Body of pancreas (tissue), 4 donors: ENCODE measurements around the gene CDC5L. TPM values are rescaled to one million over a fixed set of nuclear protein-coding genes. Genes with fewer than 3 reads are reported as not detected.
A peak's percentile ranks its signal among the peaks of the same experiment; 100 is the strongest.

Source experiments
- ATAC-seq: fragments of 150-250 bp; one replicate; pipeline ENCODE4 v1.9.1; 2016
- DNase-seq, 4 donors: peaks; one replicate each; pipeline ENCODE4 v3.0.0-alpha.2; 2019
- H3K27ac ChIP-seq, 4 donors: fragments of 200-600 bp; sonication (generic); 1 replicate in 3 of 4; 2 replicates in 1 of 4; pipeline versions ENCODE4 v1.5.1 to v1.6.1; 2016 to 2019; ENCODE audit warnings: mild to moderate bottlenecking in 1 of 4, mixed read lengths in 1 of 4, moderate library complexity in 1 of 4
- H3K27me3 ChIP-seq, 2 donors: fragments of 200-600 bp; sonication (generic); one replicate each; pipeline ENCODE4 v1.6.0; 2016; ENCODE audit warnings: mild to moderate bottlenecking in 1 of 2
- H3K36me3 ChIP-seq, 2 donors: fragments of 200-600 bp; sonication (generic); replicated peaks in 1 of 2; 2 replicates each; pipeline ENCODE4 v1.5.1; 2016; ENCODE audit warnings: low read depth in 2 of 2; ENCODE audit not compliant: insufficient read depth in 1 of 2
- H3K4me1 ChIP-seq: fragments of 200-600 bp; sonication (generic); one replicate; pipeline ENCODE4 v1.6.0; 2016
- H3K4me3 ChIP-seq, 2 donors: fragments of 200-600 bp; sonication (generic); 1 replicate in 1 of 2; 2 replicates in 1 of 2; pipeline ENCODE4 v1.5.1; 2016 to 2019
- H3K9me3 ChIP-seq, 3 donors: fragments of 200-600 bp; sonication (generic); 1 replicate in 2 of 3; 2 replicates in 1 of 3; pipeline ENCODE4 v1.5.1; 2016
- POLR2A ChIP-seq, 3 donors: fragments of 450-650 bp; IDR thresholded peaks; one replicate each; pipeline ENCODE4 v1.6.1; 2016; ENCODE audit warnings: antibody characterized with exemption in 3 of 3, mild to moderate bottlenecking in 2 of 3
- WGBS, 2 donors: methylation state at CpG; one replicate each; pipeline ENCODE4 v1.1.5; 2017; 5-methylcytosine and 5-hydroxymethylcytosine counted together
- intact Hi-C: fragments of 100-400 bp; cut with DNase I; formaldehyde crosslinking; loops from one replicate; pipeline ENCODE4 v1.15.1; 2023
- total RNA-seq, 2 donors: library from RNA; depleted of rRNA; stranded (reverse); fragments of >200 nt; gene quantifications; one replicate each; pipeline ENCODE4 v1.1.0, GENCODE V29; 2016
- TF ChIP-seq, protein P1 (sequence below), 7 experiments: fragments of 450-650 bp in 4 of 7; fragments of 200-600 bp in 3 of 7; sonication (generic) in 3 of 7; IDR thresholded peaks; one replicate each; pipeline ENCODE4 v1.5.1; 2016 to 2019; ENCODE audit warnings: antibody characterized with exemption in 7 of 7

Gene CDC5L
- total RNA-seq, 2 donors from 2014 or later = 10.2 to 11.2 TPM

DNA sequence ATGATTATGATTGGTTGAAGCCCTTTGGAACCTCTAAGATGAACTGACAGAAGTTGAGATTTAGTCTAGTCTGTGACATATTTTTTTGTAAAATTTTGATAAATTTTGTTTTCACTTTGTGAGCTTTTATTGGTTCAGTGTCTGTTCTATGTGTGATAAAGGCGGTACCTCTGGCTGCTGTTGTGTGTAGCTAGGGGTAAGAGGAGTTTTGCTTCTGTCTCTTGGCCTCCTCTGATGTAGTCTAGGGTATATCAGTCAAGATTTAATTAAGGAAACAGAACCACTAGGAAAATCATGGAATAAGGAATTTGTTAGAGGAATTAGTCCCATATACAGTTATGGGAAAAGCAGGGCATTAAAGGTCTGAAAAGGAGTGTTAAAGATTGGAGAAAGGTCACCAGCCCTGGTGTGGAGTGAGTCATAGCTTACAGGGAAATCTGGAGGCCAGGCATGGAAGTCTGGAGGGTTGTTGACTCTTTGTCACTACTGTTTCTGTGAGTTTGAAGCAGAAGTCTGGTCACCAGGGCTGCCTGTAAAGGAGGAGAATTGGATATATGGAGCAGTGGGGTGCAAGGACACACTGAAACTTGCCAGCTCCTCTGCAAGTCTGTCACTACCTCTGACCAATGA lies 28.5 kb downstream of the CDC5L start:
- WGBS, 2 donors = 64 to 76% methylated on average over 1 of the region's 1 CpG
- intact Hi-C loops = no loop called here
- no peaks in the 10 kb centered on the region for H3K27me3 ChIP-seq
- TF ChIP-seq, protein P1, sequence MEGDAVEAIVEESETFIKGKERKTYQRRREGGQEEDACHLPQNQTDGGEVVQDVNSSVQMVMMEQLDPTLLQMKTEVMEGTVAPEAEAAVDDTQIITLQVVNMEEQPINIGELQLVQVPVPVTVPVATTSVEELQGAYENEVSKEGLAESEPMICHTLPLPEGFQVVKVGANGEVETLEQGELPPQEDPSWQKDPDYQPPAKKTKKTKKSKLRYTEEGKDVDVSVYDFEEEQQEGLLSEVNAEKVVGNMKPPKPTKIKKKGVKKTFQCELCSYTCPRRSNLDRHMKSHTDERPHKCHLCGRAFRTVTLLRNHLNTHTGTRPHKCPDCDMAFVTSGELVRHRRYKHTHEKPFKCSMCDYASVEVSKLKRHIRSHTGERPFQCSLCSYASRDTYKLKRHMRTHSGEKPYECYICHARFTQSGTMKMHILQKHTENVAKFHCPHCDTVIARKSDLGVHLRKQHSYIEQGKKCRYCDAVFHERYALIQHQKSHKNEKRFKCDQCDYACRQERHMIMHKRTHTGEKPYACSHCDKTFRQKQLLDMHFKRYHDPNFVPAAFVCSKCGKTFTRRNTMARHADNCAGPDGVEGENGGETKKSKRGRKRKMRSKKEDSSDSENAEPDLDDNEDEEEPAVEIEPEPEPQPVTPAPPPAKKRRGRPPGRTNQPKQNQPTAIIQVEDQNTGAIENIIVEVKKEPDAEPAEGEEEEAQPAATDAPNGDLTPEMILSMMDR (IDR thresholded peaks at IDR 0.05) = no peak
- TF ChIP-seq POLR2A (IDR thresholded peaks at IDR 0.05) = no peak
- DNase-seq (peak in 3 of 4 donors; percentile 17 to 75 (median 41)), ATAC-seq (peak; percentile 83)
- no peak overlapping the region for H3K4me3 ChIP-seq
- peaks cover 8 to 12% of the 10 kb centered on the region in 2 donors for H3K36me3 ChIP-seq
- peaks cover 17% of the 10 kb centered on the region for H3K4me1 ChIP-seq
- no peaks in the 10 kb centered on the region for H3K9me3 ChIP-seq
- peak overlapping the region in 3 of 4 donors; percentile 14 to 65 (median 55) for H3K27ac ChIP-seq

DNA sequence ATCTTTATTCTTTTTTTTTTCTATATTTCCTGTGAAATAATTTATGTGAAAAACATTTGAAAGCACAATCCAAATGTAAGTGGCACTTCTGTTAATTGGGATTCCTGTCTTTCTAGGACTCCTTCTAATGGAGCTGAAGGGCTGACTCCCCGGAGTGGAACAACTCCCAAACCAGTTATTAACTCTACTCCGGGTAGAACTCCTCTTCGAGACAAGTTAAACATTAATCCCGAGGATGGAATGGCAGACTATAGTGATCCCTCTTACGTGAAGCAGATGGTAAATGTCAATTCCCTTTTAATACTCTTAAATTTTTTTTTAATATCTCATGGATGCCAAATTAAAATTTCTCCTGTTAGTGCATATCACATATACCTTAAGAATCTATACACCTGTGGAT lies 35.0 kb downstream of the CDC5L start:
- Histone ChIP-seq H3K27me3 (no peaks in the 10 kb centered on the region), H3K4me1 (peaks cover 10% of the 10 kb centered on the region), H3K36me3 (peaks cover 17 to 22% of the 10 kb centered on the region in 2 donors), H3K4me3 (no peak overlapping the region), H3K9me3 (no peaks in the 10 kb centered on the region), H3K27ac (no peak overlapping the region)
- no peak for TF ChIP-seq POLR2A (IDR thresholded peaks at IDR 0.05)
- TF ChIP-seq, protein P1 (IDR thresholded peaks at IDR 0.05) = no peak
- 24 to 36% methylated on average over 5 of the region's 5 CpGs for WGBS, 2 donors
- intact Hi-C loops = no loop called here
- ATAC-seq (no peak), DNase-seq (no peak)

DNA sequence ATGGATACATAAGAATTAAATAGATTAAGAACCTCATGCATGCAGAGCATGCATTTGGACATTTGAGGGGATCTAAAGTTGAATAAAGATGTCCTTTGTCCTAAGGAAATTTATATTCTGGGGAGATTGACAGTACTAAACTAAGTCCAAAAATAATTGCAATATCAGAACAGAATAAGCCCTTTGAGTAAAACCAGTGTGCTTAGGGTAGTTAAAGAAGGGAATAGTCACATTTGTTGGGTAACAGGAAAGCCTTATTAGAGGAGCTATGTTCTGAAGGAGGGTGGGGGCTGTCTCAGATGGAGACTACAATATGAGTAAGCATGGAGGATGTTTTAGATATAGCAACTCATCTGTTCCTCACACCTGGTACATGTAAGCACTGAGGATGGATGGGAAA lies 35.8 kb downstream of the CDC5L start:
- intact Hi-C loops = no loop called here
- no peaks in the 10 kb centered on the region for H3K27me3 ChIP-seq
- H3K4me3 ChIP-seq = no peak overlapping the region
- peaks cover 17 to 22% of the 10 kb centered on the region in 2 donors for H3K36me3 ChIP-seq
- TF ChIP-seq POLR2A (IDR thresholded peaks at IDR 0.05) = no peak
- TF ChIP-seq, protein P1 (IDR thresholded peaks at IDR 0.05) = no peak
- ATAC-seq (no peak), DNase-seq (no peak)
- H3K4me1 ChIP-seq = peaks cover 10% of the 10 kb centered on the region
- H3K9me3 ChIP-seq = no peaks in the 10 kb centered on the region
- H3K27ac ChIP-seq = no peak overlapping the region

DNA sequence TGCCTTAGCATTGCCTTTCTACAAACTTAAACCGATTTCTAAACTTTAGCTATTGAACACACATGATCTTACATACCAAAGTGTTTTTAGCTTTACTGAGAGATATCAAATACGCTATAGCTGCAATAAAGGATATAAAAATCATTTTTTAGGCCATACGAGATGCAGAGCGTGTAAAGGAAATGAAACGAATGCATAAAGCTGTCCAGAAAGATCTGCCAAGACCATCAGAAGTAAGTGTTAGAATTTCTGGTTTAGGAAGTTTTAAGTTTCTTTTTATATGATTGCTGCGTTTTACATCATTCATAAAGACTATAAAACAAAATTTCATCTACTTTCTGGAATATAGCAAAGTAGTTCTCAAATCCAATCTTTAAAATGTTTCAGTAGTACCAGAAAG lies 38.4 kb downstream of the CDC5L start:
- intact Hi-C loops = no loop called here
- WGBS, 2 donors = 93 to 94% methylated on average over 6 of the region's 6 CpGs
- H3K27ac ChIP-seq = no peak overlapping the region
- peaks cover 10% of the 10 kb centered on the region for H3K4me1 ChIP-seq
- TF ChIP-seq, protein P1 (IDR thresholded peaks at IDR 0.05) = no peak
- TF ChIP-seq POLR2A (IDR thresholded peaks at IDR 0.05) = no peak
- no peaks in the 10 kb centered on the region for H3K27me3 ChIP-seq
- H3K36me3 ChIP-seq = peaks cover 10 to 22% of the 10 kb centered on the region in 2 donors
- H3K9me3 ChIP-seq = no peaks in the 10 kb centered on the region
- no peak overlapping the region for H3K4me3 ChIP-seq
- DNase-seq = no peak
- no peak for ATAC-seq

DNA sequence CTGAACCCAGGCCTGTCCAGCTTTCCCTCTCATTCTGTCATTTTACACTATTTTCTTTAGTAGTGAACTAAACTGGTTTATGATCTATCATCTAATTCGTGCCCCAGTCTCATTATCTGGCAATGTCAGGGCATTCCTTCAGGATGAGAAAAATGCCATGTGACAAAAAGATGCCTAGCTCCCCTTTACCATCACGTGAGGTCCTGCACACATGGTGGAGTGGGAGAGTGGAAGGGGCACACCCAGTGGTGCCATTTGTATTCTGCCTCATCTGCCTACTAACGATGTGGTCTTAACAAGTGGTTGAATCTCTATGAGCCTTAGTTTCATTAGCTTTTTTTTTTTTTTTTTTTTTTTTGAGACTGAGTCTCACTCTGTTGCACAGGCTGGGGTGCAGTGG lies 41.2 kb downstream of the CDC5L start:
- TF ChIP-seq, protein P1 (IDR thresholded peaks at IDR 0.05) = no peak
- TF ChIP-seq POLR2A (IDR thresholded peaks at IDR 0.05) = no peak
- intact Hi-C loops = no loop called here
- 72 to 73% methylated on average over 3 of the region's 3 CpGs for WGBS, 2 donors
- Histone ChIP-seq H3K9me3 (no peaks in the 10 kb centered on the region), H3K4me3 (no peak overlapping the region), H3K4me1 (no peaks in the 10 kb centered on the region), H3K27me3 (no peaks in the 10 kb centered on the region), H3K27ac (no peak overlapping the region), H3K36me3 (peaks cover 6 to 16% of the 10 kb centered on the region in 2 donors)
- DNase-seq (no peak), ATAC-seq (no peak)
